NCI-H510A treated with DMSO at 0.1 percent for 48 hours (cell line): Measurements from ENCODE around the gene MC1R.
"Not testable (repeated sequence)": the region's sequence is repeated elsewhere in the genome, so short reads cannot be mapped to it uniquely, and the experiment has no call there.

Source experiments
- DNase-seq: peaks from one replicate; lab custom pipeline; 2025; lab: John Stamatoyannopoulos, UW

MC1R gene

DNA sequence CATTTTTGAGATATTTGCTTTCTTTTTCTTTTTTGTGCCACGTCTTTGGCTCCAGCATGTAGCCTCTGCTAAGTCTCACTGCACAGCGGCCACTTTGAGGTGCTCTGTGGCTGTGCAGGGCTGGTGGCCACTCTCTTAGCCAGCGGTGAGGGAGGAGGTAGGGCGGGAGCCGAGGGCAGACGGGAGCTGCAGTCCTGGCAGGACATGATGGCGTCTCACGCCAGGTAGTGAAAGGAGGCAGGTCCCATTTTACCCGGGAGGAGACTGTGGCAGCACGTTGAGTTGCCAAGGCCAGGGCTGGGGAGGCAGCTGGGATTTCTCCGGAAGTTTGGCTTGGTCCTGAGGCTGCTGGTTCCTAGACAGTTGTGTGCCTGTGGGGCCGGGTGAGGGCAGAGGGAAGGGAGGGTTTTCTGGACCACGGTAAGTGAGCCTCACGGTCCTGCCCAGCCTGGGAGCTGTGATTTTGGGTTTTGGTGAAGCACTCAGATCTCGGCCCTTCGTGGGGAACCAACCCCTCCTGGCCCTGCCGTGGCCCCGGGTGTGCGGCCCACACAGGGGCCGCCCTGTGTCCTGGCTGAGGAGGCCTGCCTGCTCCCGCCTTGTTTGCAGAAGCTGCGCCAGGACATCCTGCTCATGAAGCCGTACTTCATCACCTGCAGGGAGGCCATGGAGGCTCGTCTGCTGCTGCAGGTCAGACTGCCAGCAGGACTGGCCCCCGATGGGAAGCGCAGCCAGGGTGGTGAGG lies 44.3 kb downstream of the MC1R start:
- DNase-seq, result no peak

DNA sequence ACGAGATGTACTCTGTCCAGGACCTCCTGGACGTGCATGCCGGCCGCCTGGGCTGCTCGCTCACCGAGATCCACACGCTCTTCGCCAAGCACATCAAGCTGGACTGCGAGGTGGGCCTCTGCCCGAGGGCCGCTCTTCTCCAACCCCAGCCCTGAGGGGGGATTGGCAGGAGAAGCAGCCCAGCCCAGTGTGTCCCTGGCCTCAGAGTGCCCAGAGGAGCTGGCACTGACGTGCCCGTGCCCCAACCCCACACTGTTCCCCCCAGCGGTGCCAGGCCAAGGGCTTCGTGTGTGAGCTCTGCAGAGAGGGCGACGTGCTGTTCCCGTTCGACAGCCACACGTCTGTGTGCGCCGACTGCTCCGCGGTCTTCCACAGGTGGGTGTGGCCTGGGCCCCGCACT lies 45.5 kb downstream of the MC1R start:
- no peak for DNase-seq

- no peak for DNase-seq
Measured at GRCh38 chr16:89965447-89966225, 47.0 kb downstream of the MC1R start.

DNA sequence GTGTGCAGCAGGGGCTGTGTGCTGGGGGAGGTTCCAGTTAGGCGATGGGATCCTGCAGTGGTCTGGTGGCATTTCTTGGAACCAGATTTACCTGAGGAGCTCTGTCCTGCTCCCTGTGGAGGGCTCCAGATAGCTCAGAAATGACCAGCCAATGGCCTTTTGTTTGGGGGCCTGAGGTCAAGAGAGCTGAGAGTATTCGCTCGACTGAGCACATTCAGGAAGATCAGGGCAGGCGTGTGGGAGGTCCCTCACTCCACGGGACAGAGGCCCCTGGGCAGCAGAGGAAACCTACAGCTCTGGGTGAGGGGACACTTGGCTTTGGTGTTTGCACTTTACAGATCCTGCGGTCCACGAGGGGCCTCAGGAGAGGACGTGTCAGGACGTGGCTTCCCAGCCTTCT lies 48.1 kb downstream of the MC1R start:
- DNase-seq, result no peak

DNA sequence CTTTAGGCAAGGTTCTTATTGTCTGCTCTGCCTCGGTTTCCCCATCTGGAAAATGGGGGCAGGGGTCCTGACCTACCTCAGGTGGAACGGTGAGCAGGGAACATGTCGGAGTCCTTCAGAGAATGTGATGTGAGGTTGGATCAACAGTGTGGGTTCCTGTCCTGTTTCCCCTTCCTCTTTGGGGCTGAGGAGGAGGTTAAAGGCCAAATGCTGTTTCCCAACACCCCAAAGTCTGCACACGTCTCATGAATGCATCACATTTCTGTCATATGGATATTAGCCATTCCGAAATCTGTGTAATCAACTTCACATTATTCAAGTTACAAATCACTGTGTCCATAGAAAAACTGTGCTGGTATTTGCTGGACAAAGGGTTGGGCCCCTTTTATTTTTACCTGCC lies 48.8 kb downstream of the MC1R start:
- not testable (repeated sequence) for DNase-seq

DNA sequence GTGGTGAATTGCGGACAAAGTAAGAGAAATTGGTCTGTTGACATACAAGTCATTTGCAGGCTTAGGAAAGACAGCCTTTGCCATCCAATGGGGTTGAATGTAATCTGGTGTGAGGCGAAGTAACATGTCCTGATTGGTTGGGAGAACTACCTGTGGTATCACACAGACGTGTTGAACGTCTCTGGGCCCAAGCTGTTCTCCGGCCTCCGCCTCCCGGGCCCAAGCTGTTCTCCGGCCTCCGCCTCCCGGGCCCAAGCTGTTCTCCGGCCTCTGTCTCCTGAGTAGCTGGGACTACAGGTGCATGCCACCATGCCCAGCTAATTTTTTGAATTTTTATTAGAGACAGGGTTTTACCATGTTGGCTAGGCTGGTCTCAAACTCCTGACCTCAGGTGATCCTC lies 49.4 kb downstream of the MC1R start:
- DNase-seq, result not testable (repeated sequence)

DNA sequence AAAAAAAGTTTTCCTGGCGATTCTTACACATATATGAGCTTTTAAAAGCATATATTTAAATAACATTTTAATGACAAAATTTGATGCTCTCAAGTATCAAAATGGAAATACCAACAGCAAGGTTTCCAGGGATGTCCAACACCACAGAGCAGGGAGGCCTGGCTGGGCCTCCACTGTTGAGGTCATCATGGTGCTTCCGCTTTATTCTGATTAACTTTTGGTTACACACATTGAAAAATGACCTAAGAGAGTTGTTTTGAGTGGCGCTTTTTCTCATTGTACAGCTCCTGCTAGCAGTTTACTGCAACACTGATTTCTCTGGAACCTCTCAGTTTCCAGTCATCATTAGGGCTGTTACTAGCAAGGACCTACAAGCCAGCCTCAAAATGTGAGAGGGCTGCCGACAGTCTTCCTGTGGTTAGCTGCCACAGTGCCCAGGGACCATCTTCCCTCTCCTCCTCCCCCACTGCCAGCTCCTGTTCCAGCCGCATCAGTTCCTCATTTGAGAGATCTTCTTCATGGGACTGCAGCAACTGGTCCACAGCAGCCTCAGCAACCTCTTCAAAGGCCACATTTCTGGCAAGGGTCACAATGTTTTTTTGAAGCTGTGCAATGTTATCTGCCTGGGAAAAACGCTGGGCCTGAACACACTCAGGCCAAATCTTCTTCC lies 51.2 kb downstream of the MC1R start:
- no peak for DNase-seq
